DMS79 treated with DMSO at 0.1 percent for 48 hours (cell line): ENCODE results near the gene CCDC74B.
A peak's percentile ranks its signal among the peaks of the same experiment; 100 is the strongest.
"Not testable (repeated sequence)": the region's sequence is repeated elsewhere in the genome, so short reads cannot be mapped to it uniquely, and the experiment has no call there.

Source experiments
- DNase-seq: peaks from one replicate; lab custom pipeline; 2025; lab: John Stamatoyannopoulos, UW

The CCDC74B gene

DNA sequence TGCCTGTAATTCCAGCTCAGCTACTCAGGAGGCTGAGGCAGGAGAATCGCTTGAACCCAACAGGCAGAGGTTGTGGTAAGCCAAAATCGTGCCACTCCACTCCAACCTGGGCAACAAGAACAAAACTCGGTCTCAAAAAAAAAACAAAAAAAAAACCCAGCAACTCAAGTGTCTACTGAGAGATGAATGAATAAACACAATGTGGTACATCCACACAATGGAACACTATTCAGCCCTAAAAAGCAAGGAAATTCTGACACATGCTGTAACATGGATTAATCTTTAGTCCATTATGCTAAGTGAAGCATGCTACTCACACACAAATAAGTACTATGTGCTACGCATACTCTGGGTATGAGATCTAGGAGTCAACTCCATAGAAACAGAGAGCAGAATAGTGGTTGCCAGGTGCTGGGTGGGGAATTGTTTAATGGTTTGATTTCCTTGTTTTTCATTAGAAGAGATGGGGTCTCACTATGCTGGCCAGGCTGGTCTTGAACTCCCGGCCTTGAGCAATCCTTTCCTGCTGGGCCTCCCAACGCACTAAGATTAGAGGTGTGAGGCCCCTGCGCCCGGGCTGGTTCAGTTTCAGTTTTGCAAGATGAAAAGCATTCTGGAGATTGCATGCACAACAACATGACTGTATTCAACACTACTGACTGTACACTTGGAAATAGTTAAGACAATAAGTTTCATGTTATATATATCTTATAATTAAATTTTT is 20.5 kb upstream of the CCDC74B start:
- no peak for DNase-seq

DNA sequence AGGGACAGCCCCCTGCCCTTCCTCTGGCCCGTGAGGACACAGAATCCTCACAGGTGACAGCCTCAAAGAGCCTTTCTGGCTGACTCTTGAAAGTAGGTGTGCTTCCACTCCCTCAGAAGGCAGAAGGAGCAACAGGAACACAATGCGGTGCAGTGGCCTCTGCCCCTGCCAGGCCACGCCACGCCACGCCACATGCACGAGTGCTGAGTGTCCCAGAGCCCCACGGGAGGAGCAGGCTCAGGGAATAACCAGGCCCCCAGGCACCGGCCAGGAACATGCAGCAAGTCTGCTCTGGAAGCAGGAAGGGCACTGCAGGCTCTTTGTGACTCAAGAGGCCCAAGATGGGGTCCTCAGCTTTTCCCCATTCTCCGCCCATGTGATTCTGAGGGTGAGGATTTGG is 18.1 kb upstream of the CCDC74B start:
- DNase-seq, result no peak

DNA sequence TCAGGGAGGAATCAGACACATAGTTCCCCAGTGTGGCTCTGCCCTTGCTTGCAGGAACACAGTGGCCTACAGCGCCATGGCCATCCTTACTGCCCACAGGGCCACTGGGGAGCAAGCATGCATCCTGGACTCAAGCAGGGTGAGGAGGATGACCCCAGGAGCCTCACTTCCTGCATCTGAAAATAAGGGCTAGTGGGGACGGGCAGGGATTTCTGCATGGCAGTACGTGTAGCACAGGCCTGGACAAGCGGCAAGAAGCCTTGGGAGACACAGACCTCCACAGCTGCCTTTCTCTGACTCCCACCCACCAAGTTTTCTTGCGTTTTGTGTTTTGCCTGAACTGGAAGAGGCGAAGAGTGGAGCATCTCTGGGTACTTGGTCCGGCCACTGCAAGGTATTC is 17.6 kb upstream of the CCDC74B start:
- not testable (repeated sequence) for DNase-seq

DNA sequence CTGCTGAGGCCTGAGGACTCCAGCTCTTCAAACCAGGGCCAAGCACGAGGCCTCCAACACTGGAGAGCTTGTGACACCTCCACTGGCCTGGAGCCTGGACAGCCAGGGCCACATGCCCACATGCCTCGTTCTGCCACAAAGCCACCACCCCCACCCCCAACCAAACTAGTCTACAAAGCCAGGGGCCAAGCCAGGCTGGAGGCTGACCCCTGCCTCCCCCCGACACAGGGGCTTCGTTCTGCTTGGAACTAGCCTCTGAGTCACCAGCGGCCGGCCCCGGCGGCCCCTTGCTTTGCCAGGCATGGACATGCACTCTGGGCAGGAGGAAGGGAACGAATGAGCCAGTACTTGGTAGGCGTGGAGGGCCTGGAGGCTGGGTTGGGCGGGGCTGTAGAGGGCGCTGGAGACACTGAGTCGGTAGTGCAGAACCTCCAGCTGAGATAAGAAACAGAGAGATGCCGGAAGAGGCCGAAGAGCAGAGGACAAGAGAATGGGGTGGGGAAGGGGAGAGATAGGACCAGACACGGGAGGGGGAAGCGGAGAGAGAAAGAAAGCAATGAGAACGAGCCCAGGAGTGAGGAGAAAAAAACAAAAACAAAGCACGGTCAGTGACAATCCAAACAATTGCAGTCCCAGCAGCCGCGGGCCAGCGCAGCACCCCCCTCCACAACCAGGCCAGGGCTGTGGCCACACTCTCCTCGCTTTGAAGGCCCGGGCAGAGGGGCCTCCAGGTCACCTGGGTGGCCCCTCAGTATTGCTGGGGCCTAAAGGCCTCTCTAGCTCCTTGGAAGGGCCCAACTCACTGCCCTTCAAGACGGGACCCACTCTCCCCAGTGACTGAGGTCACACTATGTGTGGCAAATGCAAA is 16.2 kb upstream of the CCDC74B start:
- DNase-seq, result not testable (repeated sequence)

DNA sequence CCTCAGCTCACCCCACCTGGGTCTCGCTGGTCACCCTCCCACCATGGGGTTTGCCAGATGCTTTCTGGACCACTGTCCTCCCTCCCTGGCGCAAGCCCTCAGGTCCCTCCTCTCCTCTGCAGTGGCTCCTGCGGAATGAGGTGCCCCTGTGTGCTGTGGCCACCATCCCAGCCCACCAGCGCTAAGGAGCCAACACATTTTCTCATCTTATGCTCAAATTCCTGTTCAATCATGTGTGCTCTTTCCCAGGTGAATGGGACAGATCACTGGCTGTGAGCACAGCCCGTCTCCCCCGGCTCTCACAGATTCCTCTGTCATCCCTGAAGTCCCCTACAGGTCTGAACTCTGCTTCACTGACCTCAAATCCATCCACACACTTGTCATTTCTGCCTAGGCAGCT is 15.2 kb upstream of the CCDC74B start:
- no peak for DNase-seq

DNA sequence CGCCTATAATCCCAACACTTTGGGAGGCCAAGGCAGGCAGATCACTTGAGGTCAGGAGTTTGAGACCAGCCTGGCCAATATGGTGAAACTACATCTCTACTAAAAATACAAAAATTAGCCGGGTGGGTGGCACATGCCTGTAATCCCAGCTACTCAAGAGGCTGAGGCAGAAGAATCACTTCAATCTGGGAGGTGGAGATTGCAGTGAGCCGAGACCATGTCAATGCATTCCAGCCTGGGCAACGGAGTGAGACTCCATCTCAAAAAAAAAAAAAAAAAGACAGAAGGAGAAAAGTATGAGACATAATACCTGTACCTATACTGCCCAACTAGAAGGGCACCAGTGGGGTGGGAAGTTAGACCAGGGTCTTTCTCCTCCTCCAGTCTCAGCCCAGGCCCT is 14.5 kb upstream of the CCDC74B start:
- not testable (repeated sequence) for DNase-seq

DNA sequence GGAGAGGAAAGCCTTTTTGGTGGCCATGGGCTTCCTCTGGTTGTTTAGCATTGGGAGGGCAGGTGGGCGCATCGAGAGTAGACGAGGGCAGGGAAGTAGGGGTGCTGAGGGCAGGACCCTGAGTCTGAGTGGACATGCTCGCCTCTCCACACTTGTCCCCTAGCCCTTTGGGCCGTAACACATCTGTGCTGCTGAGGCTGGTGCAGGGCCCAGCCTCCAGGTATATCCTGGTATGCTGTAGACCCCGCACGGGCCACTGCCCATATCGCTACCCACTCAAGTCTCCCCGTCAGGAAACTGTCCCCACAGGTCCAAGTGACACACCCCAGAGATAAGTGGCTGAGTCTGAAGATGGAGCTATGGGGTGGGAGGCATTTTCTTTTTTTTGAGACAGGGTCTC is 13.7 kb upstream of the CCDC74B start:
- DNase-seq, result no peak

DNA sequence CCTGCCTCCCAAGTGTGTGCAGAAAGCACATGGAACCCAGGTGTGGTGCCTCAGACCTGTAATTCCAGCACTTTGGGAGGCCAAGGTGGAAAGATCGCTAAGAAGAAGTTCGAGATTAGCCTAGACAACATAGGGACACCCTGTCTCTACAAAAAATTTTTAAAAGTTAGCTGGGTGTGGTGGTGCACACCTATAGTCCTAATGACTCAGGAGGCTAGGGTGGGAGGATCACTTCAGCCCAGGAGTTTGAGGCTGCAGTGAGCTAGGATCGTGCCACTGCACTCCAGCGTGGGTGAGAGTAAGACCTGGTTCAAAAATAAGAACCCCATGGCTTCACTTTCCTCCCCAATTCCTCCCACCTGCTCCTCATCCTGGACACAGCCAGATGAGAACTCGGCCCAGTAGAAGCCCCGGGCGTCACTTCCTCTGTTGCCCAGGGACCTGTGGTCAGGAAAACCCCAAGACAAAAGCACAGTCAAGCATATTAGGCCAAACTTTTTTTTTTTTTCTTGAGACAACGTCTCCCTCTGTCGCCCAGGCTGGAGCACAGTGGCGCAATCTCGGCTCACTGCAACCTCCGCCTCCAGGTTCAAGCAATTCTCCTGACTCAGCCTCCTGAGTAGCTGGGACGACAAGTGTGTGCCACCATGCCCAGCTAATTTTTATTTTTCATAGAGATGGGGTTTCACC is 13.1 kb upstream of the CCDC74B start:
- DNase-seq, result not testable (repeated sequence)

DNA sequence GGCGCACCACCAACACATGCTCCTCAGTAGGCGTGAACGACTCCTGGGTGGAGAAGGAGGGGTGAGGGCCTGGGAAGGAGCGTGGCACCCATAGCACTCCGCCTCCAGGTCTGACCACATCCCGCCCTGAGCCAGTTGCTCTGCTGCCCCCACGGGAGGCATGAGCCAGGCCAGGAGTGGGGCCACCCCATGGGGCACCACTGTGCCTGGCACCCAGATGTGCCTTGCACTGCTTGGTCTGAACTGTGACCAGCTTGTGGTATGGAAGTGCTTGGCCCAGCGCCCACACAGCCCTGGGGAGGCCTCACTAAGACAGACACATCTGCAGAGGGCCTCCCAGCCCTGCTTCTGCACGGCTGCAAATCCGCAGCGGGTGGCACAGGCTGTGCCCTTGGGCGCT is 12.4 kb upstream of the CCDC74B start:
- DNase-seq, result not testable (repeated sequence)

DNA sequence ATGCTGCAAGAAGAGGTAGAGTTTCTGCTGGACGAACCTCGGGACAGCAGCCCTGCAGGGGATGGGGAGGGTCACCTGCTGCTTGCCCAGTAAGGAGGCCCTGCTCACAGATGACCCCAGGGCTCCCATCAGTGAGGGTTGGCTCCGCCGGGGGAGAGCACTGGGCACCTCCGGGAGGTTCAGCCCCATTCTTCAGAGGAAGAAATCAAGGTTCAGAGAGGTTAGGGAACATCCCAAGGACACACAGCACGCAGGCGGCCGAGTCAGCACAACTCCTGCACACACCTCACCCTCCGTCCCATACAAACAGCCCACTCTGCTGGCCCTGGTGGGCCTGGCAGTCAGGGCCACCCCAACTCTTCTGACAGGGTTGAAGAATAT is 11.7 kb upstream of the CCDC74B start:
- no peak for DNase-seq

DNA sequence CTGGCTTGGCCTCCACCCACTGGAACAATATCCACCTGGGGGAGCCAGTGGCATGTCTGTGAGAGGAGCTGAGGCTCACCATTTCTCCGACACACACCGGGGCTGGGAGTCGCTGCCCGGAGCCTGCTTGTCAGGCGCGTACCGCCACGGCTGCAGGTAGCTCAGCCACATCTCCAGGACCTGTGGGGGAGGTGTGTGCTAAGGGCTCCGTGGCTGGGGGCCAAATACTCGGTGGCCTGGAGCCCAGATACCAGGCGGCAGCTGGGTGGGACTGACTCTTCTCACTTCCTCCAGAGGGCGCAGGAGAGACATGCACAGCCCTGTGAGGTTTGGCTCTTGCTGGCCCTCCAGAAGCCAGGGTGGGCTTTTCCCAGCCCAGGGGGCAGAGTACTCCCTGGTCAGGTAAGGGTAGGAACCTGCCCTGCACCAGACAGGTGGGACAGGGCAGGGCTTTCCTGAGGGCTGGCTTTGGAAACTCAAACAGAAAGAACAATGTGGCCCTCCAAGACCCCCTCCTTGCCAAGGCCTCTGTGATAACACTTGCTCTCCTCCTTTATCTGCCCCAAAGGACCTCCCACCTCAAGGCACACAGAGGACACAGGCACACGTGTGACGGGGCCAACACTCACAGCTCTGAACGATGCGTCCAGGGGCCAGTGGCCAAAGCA is 11.2 kb upstream of the CCDC74B start:
- DNase-seq, result peak; percentile 80

DNA sequence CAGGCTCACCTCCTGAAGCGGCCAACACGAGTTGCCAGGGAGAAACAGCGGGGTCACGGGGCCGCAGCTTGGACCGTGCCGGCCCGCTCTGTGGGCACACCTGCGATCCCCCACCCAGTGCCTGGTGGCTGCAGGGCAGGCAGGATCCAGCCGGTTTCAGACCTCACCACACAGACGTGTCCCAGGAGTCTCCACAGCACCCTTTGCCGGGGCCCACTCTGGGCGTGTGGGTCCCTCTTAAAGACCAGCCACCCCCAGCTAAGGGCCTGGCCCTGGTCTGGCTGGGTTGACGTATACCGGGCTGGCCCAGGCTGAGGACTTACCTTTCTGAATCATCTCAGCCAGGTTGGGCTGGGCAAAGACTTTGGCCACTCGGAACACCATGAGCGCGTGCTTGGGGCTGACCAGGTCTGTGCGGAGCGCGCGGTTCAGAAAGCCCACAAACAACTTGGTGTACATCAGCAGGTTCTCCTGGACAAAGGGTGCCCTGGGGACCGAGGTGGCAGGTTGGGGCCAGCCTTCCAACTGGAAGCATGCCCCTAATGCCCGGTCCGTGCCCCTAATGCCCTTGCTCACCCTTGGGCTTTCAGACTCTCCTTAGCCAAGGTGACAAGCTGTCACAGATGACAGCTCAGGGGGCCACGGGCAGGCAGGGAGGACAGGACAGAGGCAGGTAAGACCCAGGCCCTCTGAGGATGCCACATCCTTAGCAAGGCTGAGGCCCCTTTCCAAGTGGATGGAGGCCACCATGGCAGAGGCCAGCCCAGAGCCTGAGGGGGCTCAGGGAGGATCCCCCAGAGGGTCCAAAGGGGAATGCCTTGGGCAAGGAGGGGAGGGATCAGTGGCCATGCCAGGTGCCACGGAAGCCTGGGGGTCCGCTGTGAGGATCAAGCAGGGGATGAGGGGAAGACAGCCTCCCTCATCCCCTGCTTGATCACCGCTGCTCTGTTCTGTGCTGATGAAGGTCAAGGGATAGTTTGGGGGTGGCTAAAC is 10.2 kb upstream of the CCDC74B start:
- no peak for DNase-seq

DNA sequence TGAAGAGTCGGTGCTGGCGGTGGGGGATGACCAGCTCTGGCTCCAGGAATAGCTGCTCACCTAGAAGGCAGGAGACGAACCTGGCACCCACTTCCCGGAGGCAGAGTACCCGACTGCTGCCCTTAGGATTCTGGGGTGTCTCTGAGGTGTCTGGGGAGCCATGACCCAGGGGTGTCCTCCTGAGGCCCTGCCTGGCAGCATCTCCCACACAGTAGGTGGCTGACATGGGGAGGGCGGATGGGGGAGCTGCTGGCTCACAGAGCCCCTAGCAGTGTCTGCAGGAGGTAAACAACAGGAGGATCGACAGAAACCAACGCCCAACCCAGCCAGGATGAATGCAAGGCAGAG is 9.5 kb upstream of the CCDC74B start:
- not testable (repeated sequence) for DNase-seq

DNA sequence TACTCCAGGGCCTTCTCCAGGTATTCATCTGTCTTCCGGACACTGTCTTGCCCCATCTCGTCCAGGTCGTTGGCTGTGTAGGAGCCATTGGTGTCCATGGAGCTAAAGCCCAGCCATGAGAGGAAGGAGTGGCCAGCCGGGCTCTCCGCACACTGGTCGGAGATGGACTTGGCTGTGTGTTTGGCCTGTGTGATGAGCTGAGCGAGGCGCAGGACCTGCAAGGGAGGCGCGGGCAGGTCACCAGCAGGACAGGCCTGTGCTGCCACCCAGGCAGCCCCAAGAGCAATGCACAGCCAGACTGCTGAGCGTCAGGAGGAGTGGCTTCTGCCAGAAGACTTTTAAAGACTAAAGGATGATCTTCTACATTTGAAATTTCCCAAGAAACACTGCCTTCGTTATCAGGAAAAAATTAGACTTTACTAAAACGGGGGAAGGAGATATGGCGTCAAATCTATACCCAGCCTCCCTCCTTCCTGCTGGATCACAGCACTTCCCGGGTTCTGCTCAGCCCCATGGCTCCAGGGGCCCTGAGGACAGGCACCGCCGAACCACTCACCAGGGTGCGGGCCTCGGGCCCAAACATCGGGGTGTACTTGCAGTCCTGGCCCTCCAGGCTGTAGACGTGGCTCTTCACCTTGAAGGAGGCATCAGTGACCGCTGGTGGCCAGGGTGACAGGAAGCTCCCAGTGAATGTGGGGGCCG is 9.0 kb upstream of the CCDC74B start:
- not testable (repeated sequence) for DNase-seq

DNA sequence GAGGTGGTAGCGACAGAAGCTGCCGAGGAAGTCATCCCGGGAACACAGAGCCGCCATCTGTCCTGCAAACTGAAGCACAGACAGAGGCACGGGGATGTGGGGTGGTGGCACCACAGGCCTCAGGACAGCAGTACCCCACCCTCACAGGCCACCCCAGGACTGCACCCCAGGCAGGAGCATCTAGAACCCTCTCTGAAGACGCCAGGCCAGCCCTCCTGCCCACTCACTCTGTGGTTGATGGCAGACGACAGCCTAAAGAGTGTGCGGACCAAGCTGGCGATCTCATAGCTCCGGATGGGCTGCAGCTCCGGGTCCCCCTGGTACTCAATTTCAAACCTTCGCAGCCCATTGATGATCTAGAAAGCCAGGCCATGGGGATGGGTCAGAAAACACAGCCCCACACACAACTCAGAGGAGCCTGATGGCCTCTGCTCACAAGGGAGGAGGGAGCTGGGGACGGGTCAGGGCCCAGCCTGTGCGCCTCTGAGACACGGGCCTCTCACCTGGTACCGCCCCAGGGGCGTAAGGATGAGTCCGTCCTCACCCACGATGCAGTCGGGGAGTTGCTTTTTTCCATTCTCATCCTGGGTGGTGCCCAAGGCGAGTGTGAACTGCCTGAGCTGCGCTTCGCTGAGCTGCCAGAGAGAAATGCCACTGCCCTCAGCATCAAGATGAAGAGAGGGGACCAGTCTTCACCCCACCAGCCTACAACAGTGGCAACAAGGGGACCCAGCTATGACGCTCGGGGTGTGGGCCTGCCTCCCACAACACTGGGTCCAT is 8.1 kb upstream of the CCDC74B start:
- no peak for DNase-seq

DNA sequence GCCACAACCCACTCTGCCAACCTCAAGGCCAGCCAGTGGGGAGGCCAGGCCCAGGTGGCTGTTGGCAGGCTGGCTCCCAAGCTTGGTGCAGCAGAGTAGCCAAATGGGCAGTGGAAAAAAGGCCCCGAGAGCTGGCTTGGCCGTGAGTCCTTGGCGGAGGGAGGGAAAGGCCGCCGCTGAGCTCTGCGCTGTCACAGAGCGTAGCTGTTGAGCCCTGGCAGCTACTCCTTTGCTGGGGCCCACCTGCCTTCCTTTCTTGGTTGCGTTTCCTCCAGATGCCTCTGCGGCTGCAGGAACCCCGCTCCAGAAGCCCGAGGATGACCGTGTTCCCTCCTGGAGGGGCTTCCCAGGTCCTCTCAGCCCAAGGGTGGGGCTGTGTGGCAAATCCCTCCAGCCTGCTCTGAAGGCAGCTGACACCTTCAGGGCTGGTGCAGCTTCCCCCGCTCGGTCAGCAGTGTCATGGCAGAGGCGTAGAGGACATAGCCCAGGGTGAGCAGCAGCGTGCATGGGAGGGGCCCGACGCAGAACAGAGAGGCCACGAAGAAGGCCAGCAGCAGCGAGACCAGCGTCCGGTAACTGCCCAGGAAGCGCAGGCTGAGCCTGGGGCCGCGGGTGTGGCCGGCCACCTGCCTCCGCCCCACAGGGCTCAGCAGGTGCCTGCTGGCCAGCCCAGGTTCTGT is 7.4 kb upstream of the CCDC74B start:
- not testable (repeated sequence) for DNase-seq

DNA sequence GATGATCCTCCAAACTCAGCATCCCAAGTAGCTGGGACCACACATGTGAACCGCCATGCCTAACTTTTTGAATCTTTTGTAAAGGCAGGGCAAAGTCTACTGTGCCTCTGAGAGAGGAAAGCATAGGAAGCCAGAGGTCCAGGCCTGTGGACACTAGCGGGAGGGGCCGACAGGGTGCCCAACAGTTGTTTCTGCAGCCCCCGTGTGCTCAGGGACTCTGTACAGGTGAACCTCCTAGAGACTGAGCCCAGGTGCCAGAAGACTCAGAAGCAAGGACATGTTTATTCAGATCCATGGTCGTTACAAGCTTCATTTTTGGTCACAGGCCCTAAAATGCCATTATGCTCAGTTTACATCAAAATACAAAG is 6.2 kb upstream of the CCDC74B start:
- DNase-seq, result not testable (repeated sequence)

DNA sequence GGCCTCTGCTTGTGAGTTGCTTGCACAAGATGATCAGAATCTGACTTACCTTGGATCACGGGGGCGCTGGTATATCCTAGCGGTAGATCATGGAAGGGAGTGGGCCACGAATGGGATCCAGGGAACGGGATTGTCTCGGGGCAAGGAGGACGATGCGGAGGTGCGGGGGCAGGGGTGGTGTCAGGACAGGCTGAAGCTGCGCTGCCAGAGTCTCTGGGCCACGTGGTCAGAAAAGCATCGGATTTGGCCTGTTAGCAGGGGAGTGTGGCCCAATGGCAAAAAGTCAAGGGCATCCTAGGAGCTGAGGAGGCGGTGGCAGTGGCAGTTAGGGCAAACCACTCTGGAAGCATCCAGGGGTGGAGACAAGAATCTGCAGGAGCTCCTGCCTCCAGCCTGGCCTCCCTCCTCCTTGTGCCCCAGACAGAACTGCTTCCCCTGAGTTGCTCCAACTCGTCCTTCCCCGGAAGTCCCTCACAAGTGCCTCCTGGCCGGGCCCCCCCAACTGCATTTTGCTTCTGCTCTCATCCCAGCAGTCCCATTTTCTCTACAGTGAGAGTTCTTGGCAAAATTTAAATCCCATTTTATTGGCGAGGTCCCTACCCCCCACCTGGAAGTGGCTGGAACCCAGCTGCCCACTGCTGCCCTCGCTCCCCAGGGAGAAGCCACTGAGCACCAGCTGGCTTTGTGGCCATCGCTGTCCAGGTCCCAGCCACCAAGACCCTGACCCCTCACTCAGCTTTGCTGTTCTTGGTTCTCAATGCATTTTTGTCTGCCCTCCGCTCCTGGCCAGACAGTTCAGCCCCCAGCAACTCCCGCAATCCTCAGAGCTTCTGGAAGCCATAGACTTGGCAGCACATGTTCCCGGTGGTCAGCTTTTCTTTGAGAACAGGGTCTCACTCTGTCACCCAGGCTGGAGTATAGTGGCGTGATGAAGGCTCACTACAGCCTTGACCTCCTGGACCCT is 5.6 kb upstream of the CCDC74B start:
- no peak for DNase-seq
